Loucy (cell line): ENCODE data around the gene PRND.

Source experiments
- H2AFZ ChIP-seq: fragments of 200-600 bp; sonication (generic); 2 replicates; pipeline ENCODE4 v1.6.0; 2016; ENCODE audit warnings: antibody characterized with exemption, mild to moderate bottlenecking, low read length, moderate library complexity
- H3F3A ChIP-seq: fragments of 200-600 bp; 2 replicates; pipeline ENCODE4 v1.6.0; 2016; ENCODE audit warnings: antibody characterized with exemption, low read depth, mild to moderate bottlenecking
- H3K27me3 ChIP-seq: fragments of 200-600 bp; sonication (generic); 2 replicates; pipeline ENCODE4 v1.6.1; 2014; ENCODE audit warnings: low read length, mild to moderate bottlenecking; ENCODE audit not compliant: insufficient read depth, poor library complexity, severe bottlenecking
- H3K36me3 ChIP-seq: fragments of 200-600 bp; sonication (generic); 2 replicates; pipeline ENCODE4 v1.6.1; 2016; ENCODE audit warnings: low read length; ENCODE audit not compliant: insufficient read depth
- H3K4me1 ChIP-seq: fragments of 200-600 bp; sonication (generic); 2 replicates; pipeline ENCODE4 v1.5.1; 2014; ENCODE audit warnings: low read length, mild to moderate bottlenecking; ENCODE audit not compliant: insufficient read depth, poor library complexity, severe bottlenecking
- H3K4me2 ChIP-seq: fragments of 200-600 bp; sonication (generic); 2 replicates; pipeline ENCODE4 v1.6.0; 2014; ENCODE audit warnings: antibody characterized with exemption, low read length, low read depth, mild to moderate bottlenecking; ENCODE audit not compliant: poor library complexity, severe bottlenecking
- H3K4me3 ChIP-seq: fragments of 200-600 bp; sonication (generic); 2 replicates; pipeline ENCODE4 v1.5.1; 2014; ENCODE audit warnings: low read length, mild to moderate bottlenecking, mixed read lengths; ENCODE audit not compliant: poor library complexity, severe bottlenecking
- H3K79me2 ChIP-seq: fragments of 200-600 bp; sonication (generic); 2 replicates; pipeline ENCODE4 v1.6.1; 2014; ENCODE audit warnings: low read length; ENCODE audit not compliant: insufficient read depth
- H3K9ac ChIP-seq: fragments of 200-600 bp; sonication (generic); 2 replicates; pipeline ENCODE4 v1.6.0; 2014; ENCODE audit warnings: mild to moderate bottlenecking, low read depth, low read length, moderate library complexity; ENCODE audit not compliant: poor library complexity, severe bottlenecking
- H3K9me2 ChIP-seq: fragments of 200-600 bp; sonication (generic); replicated peaks from 2 replicates; pipeline ENCODE4 v1.6.1; 2016; ENCODE audit warnings: low read depth, low read length, mixed read lengths
- H3K9me3 ChIP-seq: fragments of 200-600 bp; sonication (generic); 2 replicates; pipeline ENCODE4 v1.6.1; 2014; ENCODE audit warnings: mild to moderate bottlenecking, antibody characterized with exemption, low read length, low read depth; ENCODE audit not compliant: insufficient read depth
- H4K20me1 ChIP-seq: fragments of 200-600 bp; sonication (generic); 2 replicates; pipeline ENCODE4 v1.6.0; 2014; ENCODE audit warnings: antibody characterized with exemption, low read length, mild to moderate bottlenecking; ENCODE audit not compliant: insufficient read depth, poor library complexity, severe bottlenecking
- CTCF ChIP-seq: fragments of 200-600 bp; sonication (generic); conservative IDR thresholded peaks from 2 replicates; pipeline ENCODE4 v1.5.1; 2014; ENCODE audit warnings: mild to moderate bottlenecking, antibody characterized with exemption, low read length
- EZH2phosphoT487 ChIP-seq: fragments of 200-600 bp; IDR thresholded peaks from 2 replicates; pipeline ENCODE4 v1.6.1; 2018; ENCODE audit warnings: antibody characterized with exemption, mild to moderate bottlenecking, moderate library complexity, borderline replicate concordance

PRND gene

GRCh38 chr20:4681991-4682401, 39.7 kb upstream of the PRND start:
- Histone ChIP-seq H3K9me2 (no peaks in the 10 kb centered on the region), H3K27me3 (no peaks in the 10 kb centered on the region), H3K4me2 (no peak overlapping the region), H2AFZ (no peak overlapping the region), H3K4me3 (no peak overlapping the region), H3K9ac (no peak overlapping the region), H4K20me1 (no peaks in the 10 kb centered on the region), H3K9me3 (no peaks in the 10 kb centered on the region), H3F3A (no peaks in the 10 kb centered on the region), H3K36me3 (no peaks in the 10 kb centered on the region), H3K4me1 (peaks cover 8% of the 10 kb centered on the region), H3K79me2 (no peaks in the 10 kb centered on the region)
- TF ChIP-seq CTCF (no peak), EZH2phosphoT487 (no peak)

GRCh38 chr20:4682682-4683081, 39.0 kb upstream of the PRND start:
- no peak overlapping the region for H2AFZ ChIP-seq
- H3K4me2 ChIP-seq: no peak overlapping the region
- H3K4me3 ChIP-seq: no peak overlapping the region
- no peaks in the 10 kb centered on the region for H3K9me2 ChIP-seq
- peaks cover 5% of the 10 kb centered on the region for H4K20me1 ChIP-seq
- no peak overlapping the region for H3K9ac ChIP-seq
- H3K36me3 ChIP-seq: no peaks in the 10 kb centered on the region
- H3F3A ChIP-seq: no peaks in the 10 kb centered on the region
- H3K27me3 ChIP-seq: no peaks in the 10 kb centered on the region
- peaks cover 6% of the 10 kb centered on the region for H3K79me2 ChIP-seq
- H3K4me1 ChIP-seq: peaks cover 13% of the 10 kb centered on the region
- H3K9me3 ChIP-seq: no peaks in the 10 kb centered on the region
- no peak for TF ChIP-seq CTCF
- no peak for TF ChIP-seq EZH2phosphoT487

- no peak for TF ChIP-seq CTCF
- TF ChIP-seq EZH2phosphoT487: no peak
- peaks cover 7% of the 10 kb centered on the region for H4K20me1 ChIP-seq
- no peak overlapping the region for H3K4me3 ChIP-seq
- no peaks in the 10 kb centered on the region for H3K36me3 ChIP-seq
- no peak overlapping the region for H3K4me2 ChIP-seq
- H3K9me2 ChIP-seq: no peaks in the 10 kb centered on the region
- H3K27me3 ChIP-seq: no peaks in the 10 kb centered on the region
- no peaks in the 10 kb centered on the region for H3K9me3 ChIP-seq
- H2AFZ ChIP-seq: no peak overlapping the region
- peaks cover 12% of the 10 kb centered on the region for H3K79me2 ChIP-seq
- 0 out of 2 replicates have a peak, but pooled peaks cover 3% of the 10 kb centered on the region for H3F3A ChIP-seq
- no peak overlapping the region for H3K9ac ChIP-seq
- peaks cover 19% of the 10 kb centered on the region for H3K4me1 ChIP-seq
Observed at GRCh38 chr20:4683261-4683660, 38.4 kb upstream of the PRND start.
